Myocyte (in vitro differentiated cells): ENCODE measurements around the gene CNOT9. TPM values are rescaled to one million over a fixed set of nuclear protein-coding genes. Genes with fewer than 3 reads are reported as not detected.
"Not testable (repeated sequence)": the region's sequence is repeated elsewhere in the genome, so short reads cannot be mapped to it uniquely, and the experiment has no call there.

ENCODE experiments used
- DNase-seq: peaks from one replicate; pipeline ENCODE4 v3.0.0-alpha.2; 2012; ENCODE audit warnings: low read depth
- polyA plus RNA-seq: library from polyadenylated mRNA; unstranded; fragments of >200 nt; gene quantifications from one replicate; pipeline ENCODE4 v1.2.1, GENCODE V29; 2012; ENCODE audit warnings: missing spikeins
- total RNA-seq: library from RNA; depleted of rRNA; stranded (reverse); fragments of >200 nt; gene quantifications from 2 replicates; pipeline ENCODE4 v1.2.3, GENCODE V29; 2014

The CNOT9 gene
- 38.7 and 60.4 TPM in 2 replicates for total RNA-seq
- polyA plus RNA-seq, result 21.7 TPM

GRCh38 chr2:218568190-218569037 is at the start of gene CNOT9, which contains the start of gene USP37:
CNOT9 (plus strand) TSS chr2:218568839; CDS start chr2:218568955, 116 bp downstream.
USP37 (minus strand) TSS chr2:218568351; CDS start chr2:218558653, 9,698 bp downstream.
- DNase-seq, result peak; percentile 98

GRCh38 chr2:218518876-218519275 is 49.8 kb upstream of the CNOT9 start:
- DNase-seq, result no peak

GRCh38 chr2:218523651-218524050 is 45.0 kb upstream of the CNOT9 start:
- no peak for DNase-seq

- DNase-seq, result not testable (repeated sequence)
Measured at GRCh38 chr2:218528409-218528808, 40.2 kb upstream of the CNOT9 start.

- DNase-seq, result no peak
Measured at GRCh38 chr2:218529990-218530389, 38.6 kb upstream of the CNOT9 start.

GRCh38 chr2:218536804-218537494 is 31.7 kb upstream of the CNOT9 start:
- no peak for DNase-seq

GRCh38 chr2:218540015-218540414 is 28.6 kb upstream of the CNOT9 start:
- DNase-seq, result no peak

GRCh38 chr2:218546012-218546411 is 22.6 kb upstream of the CNOT9 start:
- DNase-seq, result no peak

GRCh38 chr2:218547511-218547910 is 21.1 kb upstream of the CNOT9 start:
- DNase-seq, result no peak

- DNase-seq, result no peak
Measured at GRCh38 chr2:218547978-218548377, 20.7 kb upstream of the CNOT9 start.

- not testable (repeated sequence) for DNase-seq
Measured at GRCh38 chr2:218554225-218554624, 14.4 kb upstream of the CNOT9 start.

GRCh38 chr2:218555527-218555926 is 13.1 kb upstream of the CNOT9 start:
- no peak for DNase-seq

- DNase-seq, result no peak
Measured at GRCh38 chr2:218557941-218558340, 10.7 kb upstream of the CNOT9 start.

GRCh38 chr2:218558986-218559385 is 9.7 kb upstream of the CNOT9 start:
- no peak for DNase-seq

- no peak for DNase-seq
Measured at GRCh38 chr2:218564056-218564455, 4.6 kb upstream of the CNOT9 start.

- no peak for DNase-seq
Measured at GRCh38 chr2:218566296-218566695, 2.3 kb upstream of the CNOT9 start.

GRCh38 chr2:218567797-218568189 is 846 bp upstream of the CNOT9 start:
- DNase-seq, result no peak

GRCh38 chr2:218569038-218569431 is 396 bp downstream of the CNOT9 start:
- DNase-seq, result peak; percentile 75

- DNase-seq, result peak; percentile 44
Measured at GRCh38 chr2:218569661-218570500, 1.2 kb downstream of the CNOT9 start.

- peak; percentile 50 for DNase-seq
Measured at GRCh38 chr2:218570850-218571249, 2.2 kb downstream of the CNOT9 start.

- no peak for DNase-seq
Measured at GRCh38 chr2:218576854-218577253, 8.2 kb downstream of the CNOT9 start.
